Left lung (tissue), 10 donors: ENCODE results near the gene RFX7. TPM values are rescaled to one million over a fixed set of nuclear protein-coding genes. Genes with fewer than 3 reads are reported as not detected.

Experiments
- ATAC-seq: fragments of 200-7000 bp; cut with Tn5 transposase; one replicate; pipeline ENCODE4 v1.9.1; 2020; ENCODE audit warnings: moderate library complexity
- DNase-seq, 4 donors: peaks; one replicate each; pipeline ENCODE4 v3.0.0-alpha.2; 2013 to 2020
- H3K27ac ChIP-seq, 2 donors: fragments of 200-600 bp; sonication (generic) in 1 of 2; one replicate each; pipeline versions ENCODE4 v1.5.0 to v1.8.0; 2020 to 2021
- H3K27me3 ChIP-seq, 2 donors: fragments of 200-600 bp; sonication (generic) in 1 of 2; one replicate each; pipeline versions ENCODE4 v1.5.0 to v1.8.0; 2020 to 2021
- H3K36me3 ChIP-seq, 2 donors: fragments of 200-600 bp; sonication (generic) in 1 of 2; one replicate each; pipeline versions ENCODE4 v1.5.0 to v1.8.0; 2020 to 2021
- H3K4me1 ChIP-seq, 2 donors: fragments of 200-600 bp; one replicate each; pipeline ENCODE4 v1.8.0; 2021
- H3K4me3 ChIP-seq, 2 donors: fragments of 200-600 bp; sonication (generic) in 1 of 2; one replicate each; pipeline versions ENCODE4 v1.5.0 to v1.8.0; 2020 to 2021; ENCODE audit warnings: mild to moderate bottlenecking in 1 of 2
- H3K9me3 ChIP-seq, 2 donors: fragments of 200-600 bp; sonication (generic) in 1 of 2; one replicate each; pipeline versions ENCODE4 v1.5.0 to v1.8.0; 2020 to 2021
- CTCF ChIP-seq, 2 donors: fragments of 200-600 bp; sonication (generic) in 1 of 2; IDR thresholded peaks; one replicate each; pipeline versions ENCODE4 v1.5.0 to v1.8.0; 2021; ENCODE audit warnings: antibody characterized with exemption in 2 of 2
- intact Hi-C, 2 donors: fragments of 100-400 bp; cut with DNase I; formaldehyde crosslinking; loops; one replicate each; pipeline versions ENCODE4 v1.11.2 to v1.14.2; 2022
- polyA plus RNA-seq, 6 donors: library from polyadenylated mRNA; unstranded; fragments of 120-200 nt; gene quantifications; one replicate each; pipeline ENCODE4 v1.2.1, GENCODE V29; 2013; ENCODE audit not compliant: insufficient read length in 6 of 6
- total RNA-seq, 2 donors: library from RNA; stranded (reverse); fragmentation: NEBNext Ultra II Directional; extraction: Animal tissue kit (Norgen Biotek cat#: 25700); gene quantifications; one replicate each; pipeline ENCODE4 v1.2.1, GENCODE V29; 2021
- donor health status: DM: no; HTN: yes; CAD: no.
- donor health status: DM: no; HTN: no; CAD: no.

RFX7 gene
- total and polyA plus RNA-seq, 8 donors = 16.7 to 28.1 (median 25.4) TPM

- no peaks in the 10 kb centered on the region for H3K4me1 ChIP-seq
- H3K27me3 ChIP-seq = no peaks in the 10 kb centered on the region
- H3K27ac ChIP-seq = no peak overlapping the region
- ATAC-seq (no peak), DNase-seq (no peak)
- TF ChIP-seq CTCF (IDR thresholded peaks at IDR 0.05) = no peak
- no peak overlapping the region for H3K4me3 ChIP-seq
- peaks cover 0 to 29% of the 10 kb centered on the region in 2 donors for H3K36me3 ChIP-seq
- peaks cover 0 to 51% of the 10 kb centered on the region in 2 donors for H3K9me3 ChIP-seq
- intact Hi-C loops = no loop called here
Measured at GRCh38 chr15:56228352-56228751, 15.3 kb downstream of the RFX7 start.

GRCh38 chr15:56227780-56228179 lies 15.9 kb downstream of the RFX7 start:
- no peak for ATAC-seq
- DNase-seq = no peak
- Histone ChIP-seq H3K27me3 (no peaks in the 10 kb centered on the region), H3K9me3 (peaks cover 0 to 51% of the 10 kb centered on the region in 2 donors), H3K4me3 (no peak overlapping the region), H3K27ac (no peak overlapping the region), H3K36me3 (peaks cover 0 to 25% of the 10 kb centered on the region in 2 donors), H3K4me1 (no peaks in the 10 kb centered on the region)
- TF ChIP-seq CTCF (IDR thresholded peaks at IDR 0.05) = no peak
- intact Hi-C loops = no loop called here

- H3K27me3 ChIP-seq = no peaks in the 10 kb centered on the region
- H3K36me3 ChIP-seq = peaks cover 0 to 21% of the 10 kb centered on the region in 2 donors
- peaks cover 0 to 51% of the 10 kb centered on the region in 2 donors for H3K9me3 ChIP-seq
- no peak overlapping the region for H3K4me3 ChIP-seq
- H3K4me1 ChIP-seq = no peaks in the 10 kb centered on the region
- H3K27ac ChIP-seq = no peak overlapping the region
- intact Hi-C loops = no loop called here
- ATAC-seq (no peak), DNase-seq (no peak)
- no peak for TF ChIP-seq CTCF (IDR thresholded peaks at IDR 0.05)
Measured at GRCh38 chr15:56227306-56227705, 16.4 kb downstream of the RFX7 start.

- DNase-seq = no peak
- no peaks in the 10 kb centered on the region for H3K27me3 ChIP-seq
- no peaks in the 10 kb centered on the region for H3K4me1 ChIP-seq
- H3K36me3 ChIP-seq = peaks cover 0 to 10% of the 10 kb centered on the region in 2 donors
- peaks cover 0 to 37% of the 10 kb centered on the region in 2 donors for H3K9me3 ChIP-seq
- TF ChIP-seq CTCF (IDR thresholded peaks at IDR 0.05) = no peak
- intact Hi-C loops = no loop called here
- H3K4me3 ChIP-seq = no peak overlapping the region
- ATAC-seq = no peak
- no peak overlapping the region for H3K27ac ChIP-seq
Measured at GRCh38 chr15:56225520-56225919, 18.2 kb downstream of the RFX7 start.

- DNase-seq (no peak), ATAC-seq (no peak)
- Histone ChIP-seq H3K9me3 (peaks cover 0 to 14% of the 10 kb centered on the region in 2 donors), H3K36me3 (no peaks in the 10 kb centered on the region), H3K4me3 (no peak overlapping the region), H3K4me1 (no peaks in the 10 kb centered on the region), H3K27me3 (no peaks in the 10 kb centered on the region), H3K27ac (no peak overlapping the region)
- no peak for TF ChIP-seq CTCF (IDR thresholded peaks at IDR 0.05)
- intact Hi-C loops = no loop called here
Measured at GRCh38 chr15:56222302-56222701, 21.4 kb downstream of the RFX7 start.
